NCI-H146 treated with DMSO at 0.1 percent for 48 hours (cell line): ENCODE measurements around the gene SPDYE4.

Experiments used
- DNase-seq: peaks from one replicate; lab custom pipeline; 2025; ENCODE audit not compliant: unreplicated experiment; lab: John Stamatoyannopoulos, UW

SPDYE4 gene

DNA sequence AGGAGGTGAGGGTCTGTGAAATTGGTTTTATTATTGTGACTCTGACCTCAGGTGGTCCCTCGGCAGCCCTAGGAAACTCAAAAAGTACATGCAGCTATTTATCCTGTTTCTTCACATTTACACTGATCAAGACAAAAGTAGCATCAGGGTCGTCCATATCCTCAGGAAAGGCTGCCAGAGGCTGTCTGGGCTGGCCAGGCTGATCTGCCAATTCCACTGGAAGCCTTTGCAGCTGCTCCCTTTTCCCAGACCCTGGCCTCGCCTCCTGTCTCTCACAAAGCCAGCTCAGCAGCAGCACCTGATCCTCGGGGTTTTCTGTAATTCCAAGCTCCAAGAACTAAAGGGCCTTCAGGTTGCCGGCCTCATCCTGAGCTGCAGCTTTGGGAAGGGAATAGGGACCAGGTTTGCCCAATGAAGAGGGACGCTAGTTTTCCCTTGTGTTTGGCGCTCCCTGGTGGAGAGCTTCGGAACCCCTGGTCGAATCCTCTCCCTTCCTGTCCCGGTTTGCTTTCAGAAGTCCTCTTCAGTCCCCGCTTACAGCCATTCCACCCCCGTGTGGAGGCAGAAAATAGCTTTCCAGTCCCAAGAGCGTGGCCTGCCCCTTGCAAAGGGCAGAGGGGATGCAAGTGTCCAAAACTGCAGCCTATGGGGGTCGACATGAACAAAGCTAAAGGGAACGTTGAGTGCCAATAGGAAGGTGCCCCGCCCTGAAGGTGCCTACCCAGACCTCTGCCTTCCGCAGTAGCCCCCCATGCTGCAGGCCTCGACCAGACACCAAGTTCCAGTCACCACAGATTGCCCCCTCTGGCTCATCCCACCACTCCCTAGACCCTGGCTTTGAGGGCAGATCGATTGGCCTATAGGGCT is 27.4 kb upstream of the SPDYE4 start:
- DNase-seq, result peak; percentile 51

DNA sequence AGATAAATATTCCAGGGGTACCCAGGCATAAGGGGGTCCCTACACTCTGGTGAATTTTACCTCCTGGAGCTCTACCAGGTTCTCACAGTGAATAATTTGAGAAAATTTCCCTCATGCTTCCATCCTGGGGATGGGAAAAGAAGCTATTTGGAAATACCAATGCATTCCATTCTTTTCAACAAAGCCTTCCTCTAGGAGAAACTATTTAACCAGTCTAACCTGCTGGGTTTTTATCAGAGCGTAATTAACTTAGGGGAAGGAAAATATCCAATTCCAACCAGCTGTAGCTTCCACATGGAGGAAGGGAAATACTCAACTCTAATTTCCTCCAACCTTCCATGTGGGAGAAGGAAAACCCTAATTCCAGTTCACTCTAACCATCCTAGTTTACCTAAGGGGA is 23.8 kb upstream of the SPDYE4 start:
- DNase-seq, result no peak

DNA sequence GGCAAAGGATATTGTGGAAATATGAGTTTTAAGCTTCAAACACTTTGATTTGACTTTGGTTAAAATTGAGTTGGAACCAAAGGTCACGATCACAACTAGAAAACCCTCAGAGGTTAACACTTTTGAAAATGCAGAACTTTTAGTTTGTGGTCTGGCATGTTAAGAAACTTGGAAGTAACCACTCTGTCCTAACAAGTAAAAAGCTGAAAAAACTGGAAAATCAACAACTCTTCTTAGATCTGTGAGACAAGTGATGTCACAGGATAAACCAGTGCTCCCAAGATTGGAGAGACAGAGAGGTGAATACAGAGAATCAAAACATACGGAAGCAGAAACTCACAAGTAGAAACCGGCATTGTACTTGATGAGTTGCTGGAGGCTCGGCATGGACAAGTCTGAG is 23.4 kb upstream of the SPDYE4 start:
- DNase-seq, result no peak

DNA sequence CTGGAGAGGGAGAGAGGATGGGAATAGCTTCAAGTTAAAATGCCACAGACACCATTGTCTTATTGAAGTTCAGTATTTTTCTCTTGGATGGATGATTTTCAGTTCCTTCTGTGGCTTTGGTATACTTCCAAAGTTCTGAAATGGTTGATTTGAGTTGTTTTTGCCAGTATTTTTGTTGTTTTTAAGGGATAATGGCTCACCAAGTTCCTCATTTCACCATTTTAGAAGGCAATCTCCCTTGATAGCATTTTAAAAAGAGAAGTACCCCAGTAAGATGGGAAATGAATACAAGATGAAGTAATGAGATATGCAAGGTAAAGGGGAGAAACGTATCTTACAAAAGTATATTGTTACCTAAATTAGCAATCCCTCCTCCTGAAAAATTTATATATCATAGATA is 18.5 kb upstream of the SPDYE4 start:
- no peak for DNase-seq

DNA sequence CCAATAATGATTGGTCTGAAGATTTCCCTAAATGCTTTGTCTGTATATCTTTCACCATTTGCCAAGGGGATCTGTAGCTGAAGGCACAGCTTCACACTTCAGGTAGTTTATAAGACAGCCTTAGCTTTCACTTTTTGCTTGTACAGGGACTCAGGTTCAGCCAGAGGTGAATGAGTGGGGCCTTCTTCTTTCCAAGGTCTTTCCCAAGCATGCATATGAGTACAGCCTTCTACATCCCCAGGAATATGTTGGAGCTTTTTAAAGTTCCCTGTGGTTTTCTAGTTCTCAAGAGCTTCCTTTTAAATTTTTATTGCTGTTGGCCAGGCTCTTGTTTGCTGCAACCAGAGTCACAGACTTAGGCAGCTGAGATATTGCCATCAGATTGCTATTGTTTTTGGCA is 17.9 kb upstream of the SPDYE4 start:
- no peak for DNase-seq

DNA sequence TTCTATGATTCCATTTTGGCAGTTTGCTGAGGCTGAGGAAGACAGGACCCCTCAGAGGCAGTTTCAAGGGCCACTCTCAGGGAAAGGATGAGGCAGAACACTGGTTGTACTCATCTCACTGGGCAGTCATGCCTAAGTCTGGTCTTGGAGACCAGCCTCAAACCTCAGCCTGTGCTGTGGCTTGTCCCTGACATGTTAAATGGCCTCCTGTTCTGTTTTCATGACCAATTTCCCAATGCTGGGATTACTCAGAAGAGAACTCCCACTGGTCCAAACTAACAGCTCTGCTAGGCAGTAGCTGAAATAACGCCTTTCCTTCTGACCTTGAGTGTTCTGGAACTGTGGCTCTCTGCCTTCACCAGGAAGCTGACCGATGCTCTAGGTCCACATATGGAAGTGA is 8.4 kb upstream of the SPDYE4 start:
- DNase-seq, result no peak

DNA sequence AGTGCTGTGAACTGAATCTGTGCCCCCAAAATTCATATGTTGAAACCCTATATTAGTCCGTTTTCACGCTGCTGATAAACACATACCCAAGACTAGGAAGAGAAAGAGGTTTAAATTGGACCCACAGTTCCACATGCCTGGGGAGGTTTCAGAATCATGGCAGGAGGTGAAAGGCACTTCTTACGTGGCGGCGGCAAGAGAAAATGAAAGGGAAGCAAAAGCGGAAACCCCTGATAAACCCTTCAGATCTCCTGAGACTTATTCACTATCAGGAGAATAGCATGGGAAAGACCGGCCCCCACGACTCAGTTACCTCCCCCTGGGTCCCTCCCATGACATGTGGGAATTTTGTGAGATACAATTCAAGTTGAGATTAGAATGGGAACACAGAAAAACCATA is 3.7 kb upstream of the SPDYE4 start:
- DNase-seq, result no peak

DNA sequence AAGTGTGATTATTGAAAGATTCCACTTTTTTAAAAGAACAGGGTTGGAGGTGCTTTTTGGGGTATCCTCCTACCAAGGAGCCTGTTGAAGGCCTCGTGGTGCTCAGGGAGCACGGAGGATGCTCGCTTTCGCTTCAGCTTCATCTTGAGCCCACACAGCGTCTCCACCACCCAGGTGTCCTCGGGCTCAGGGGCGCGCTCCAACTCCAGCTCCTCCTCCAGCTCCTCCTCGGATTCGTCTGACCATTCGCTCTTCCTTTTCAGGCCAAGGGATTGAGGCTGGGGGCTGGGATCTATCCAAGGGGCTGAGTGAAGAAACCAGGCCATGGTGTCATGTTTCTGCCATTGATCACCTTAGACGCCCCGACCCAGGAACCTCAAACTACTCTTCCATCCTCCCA is 1.2 kb downstream of the SPDYE4 start:
- DNase-seq, result no peak

DNA sequence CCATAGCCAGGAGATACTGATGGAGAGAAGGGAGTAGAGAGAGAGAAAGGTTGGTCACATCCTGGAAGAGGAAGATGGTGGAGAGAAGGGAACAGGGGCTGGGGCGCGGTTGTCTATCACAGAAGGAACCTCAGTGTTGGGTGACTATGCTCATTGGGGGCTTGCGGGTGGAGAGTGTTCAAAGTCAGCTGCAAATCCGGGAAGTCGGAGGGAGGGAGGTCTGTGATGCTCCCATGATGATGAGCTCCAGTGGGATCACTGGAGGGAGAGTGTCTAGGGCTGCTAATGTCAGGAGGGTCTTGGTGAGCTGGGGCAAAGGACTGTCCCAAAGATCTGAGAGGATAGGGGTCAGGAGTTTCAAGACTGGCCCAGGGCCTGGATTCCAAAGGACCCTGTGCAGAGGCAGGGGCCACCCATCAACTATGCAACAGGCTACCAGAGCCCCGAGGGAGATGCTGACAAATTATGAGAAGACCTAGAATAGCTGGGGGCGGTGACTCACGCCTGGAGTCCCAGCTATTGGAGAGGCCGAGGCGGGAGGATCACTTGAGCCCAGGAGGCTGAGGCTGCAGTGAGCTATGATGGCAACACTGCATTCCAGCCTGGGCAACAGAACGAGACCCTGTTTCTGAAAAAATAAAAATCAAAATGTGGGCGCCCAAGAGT is 2.6 kb downstream of the SPDYE4 start:
- DNase-seq, result no peak

DNA sequence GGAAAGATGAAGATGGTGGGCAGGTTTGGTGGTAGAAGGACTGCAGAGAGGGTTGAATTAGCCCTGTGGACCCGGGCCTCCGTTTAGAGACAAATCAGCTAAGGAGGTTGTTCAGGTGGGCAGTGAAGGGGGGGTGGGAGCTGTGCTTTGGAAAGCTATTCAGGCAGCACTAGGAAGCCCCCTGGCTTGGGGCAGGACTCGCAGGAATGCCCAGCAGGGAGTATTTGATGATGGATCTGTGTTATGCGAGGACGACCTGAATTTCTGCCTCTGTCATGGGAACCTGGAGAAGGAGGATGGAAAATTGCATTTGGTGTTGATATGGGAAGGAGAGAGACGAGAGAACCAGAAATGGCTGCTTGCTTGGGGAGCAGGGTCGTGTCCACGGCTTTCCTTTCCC is 3.5 kb downstream of the SPDYE4 start:
- no peak for DNase-seq

DNA sequence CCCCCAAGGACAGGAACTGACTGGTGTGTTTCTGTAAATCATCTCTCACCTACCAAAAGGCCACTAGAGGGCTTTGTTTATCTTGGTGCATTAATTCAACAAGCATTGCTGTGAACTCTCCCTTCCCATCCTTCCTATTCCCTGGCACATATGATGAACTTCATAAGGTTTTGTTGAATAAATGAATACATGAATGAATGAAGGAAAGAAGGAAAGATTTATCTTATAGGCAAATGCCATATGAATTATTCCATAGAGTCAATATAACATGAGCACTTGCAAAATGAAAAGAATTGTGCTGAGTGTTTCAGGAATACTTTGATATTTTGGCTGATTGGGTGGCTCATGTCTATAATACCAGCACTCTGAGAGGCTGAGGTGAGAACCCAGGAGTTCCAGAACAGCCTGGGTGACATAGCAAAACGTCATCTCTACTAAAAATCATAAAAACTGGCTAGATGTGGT is 4.3 kb downstream of the SPDYE4 start:
- DNase-seq, result peak; percentile 18

DNA sequence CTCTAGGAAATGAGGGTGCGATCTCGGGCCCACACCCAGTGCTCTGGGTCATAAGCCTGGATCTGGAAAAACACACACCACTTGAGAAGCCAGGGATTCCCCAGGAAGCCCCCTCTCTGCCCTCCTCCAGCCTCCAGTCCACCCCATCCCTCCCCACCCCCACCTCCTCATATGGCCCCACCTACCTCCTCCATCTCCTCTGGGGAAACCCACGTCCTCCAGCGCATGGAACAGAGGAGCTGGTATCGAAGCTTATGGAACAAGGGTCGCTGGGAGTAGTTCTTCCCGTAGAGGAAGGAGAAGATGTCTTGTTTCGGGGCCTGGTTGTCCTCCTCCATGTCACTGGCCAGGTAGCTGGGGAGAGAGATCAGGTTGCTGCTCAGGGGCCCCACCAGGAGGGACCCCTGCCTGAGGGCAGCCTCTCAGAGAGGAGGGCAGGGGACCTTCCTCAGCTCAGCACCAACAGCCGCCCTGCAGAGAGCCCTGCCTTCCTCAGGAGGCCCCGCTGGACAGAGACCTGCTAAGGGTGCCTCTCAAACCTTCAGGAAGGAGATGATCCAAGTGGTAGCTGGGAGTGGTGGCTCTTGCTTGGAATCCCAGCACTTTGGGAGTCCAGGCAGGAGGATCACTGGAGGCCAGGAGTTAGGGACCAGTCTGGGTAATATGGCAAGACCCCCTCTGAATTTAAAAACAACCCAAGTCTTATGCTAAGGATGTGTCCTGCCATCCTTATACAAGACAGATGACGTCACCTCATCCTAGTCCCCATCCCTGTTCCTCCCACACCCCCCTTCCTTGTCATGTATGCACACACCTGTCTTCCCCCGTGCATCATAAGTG is 5.0 kb downstream of the SPDYE4 start:
- DNase-seq, result no peak

DNA sequence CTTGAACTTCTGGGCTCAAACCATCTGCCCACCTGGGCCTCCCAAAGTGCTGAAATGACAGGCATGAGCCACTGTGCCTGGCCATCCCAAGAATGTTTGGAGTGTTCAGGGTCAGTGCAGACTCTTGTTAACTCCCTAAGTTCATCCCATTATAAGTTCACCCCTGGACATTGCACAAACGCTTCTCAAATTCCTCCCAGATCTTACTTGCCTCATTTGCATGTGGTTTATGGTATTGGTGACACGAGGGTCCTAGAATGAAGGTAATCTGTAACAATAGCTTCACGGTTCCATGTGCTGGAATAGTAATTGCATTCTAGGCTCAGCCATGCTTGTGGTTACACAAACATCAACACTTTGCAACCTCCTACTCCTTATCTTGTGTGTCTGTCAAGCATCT is 8.7 kb downstream of the SPDYE4 start:
- no peak for DNase-seq

DNA sequence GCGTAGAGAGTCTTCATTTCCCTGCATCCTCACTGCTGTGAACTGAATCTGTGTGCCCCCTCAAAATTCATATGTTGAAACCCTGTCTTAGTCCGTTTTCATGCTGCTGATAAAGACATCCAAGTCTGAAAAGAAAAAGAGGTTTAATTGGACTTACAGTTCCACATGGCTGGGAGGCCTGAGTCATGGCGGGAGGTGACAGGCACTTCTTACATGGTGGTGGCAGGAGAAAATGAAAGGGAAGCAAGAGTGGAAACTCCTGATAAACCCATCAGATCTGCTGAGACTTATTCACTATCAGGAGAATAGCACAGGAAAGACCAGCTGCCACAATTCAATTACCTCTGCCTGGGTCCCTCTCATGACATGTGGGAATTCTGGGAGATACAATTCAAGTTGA is 10.6 kb downstream of the SPDYE4 start:
- no peak for DNase-seq

DNA sequence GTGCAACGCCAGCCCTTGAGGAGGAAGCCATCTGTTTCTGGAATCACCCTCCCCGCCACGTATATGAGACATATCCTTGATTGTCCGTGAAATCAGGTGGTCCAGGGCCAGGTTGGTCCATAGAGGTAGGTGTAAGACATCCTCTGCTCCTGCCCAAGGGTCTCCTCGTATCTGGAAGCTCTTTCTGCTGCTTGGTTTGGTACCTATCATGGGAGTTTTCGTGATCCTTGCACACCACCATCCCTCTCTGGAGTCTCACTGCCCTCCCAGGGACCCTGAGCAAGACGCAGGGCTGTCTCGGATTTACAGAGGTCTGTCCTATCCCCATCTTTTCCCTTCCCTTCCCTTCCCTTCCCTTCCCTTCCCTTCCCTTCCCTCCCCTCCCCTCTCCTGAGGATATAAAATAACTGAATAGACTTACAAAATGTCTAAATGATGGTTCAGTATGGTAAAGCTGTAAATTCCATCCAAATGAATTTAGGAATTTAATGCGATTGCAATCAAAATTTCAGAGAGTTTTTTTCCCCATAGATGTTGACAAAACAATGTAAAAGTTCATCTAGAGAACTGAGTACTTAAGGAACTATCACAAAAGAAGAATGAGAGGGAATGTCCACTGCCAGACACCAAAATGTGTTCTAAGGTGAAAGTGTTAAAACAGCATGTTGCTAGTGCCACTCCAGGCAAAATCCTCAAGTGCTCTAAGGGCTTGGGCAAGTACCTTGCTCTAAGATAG is 11.7 kb downstream of the SPDYE4 start:
- DNase-seq, result no peak

DNA sequence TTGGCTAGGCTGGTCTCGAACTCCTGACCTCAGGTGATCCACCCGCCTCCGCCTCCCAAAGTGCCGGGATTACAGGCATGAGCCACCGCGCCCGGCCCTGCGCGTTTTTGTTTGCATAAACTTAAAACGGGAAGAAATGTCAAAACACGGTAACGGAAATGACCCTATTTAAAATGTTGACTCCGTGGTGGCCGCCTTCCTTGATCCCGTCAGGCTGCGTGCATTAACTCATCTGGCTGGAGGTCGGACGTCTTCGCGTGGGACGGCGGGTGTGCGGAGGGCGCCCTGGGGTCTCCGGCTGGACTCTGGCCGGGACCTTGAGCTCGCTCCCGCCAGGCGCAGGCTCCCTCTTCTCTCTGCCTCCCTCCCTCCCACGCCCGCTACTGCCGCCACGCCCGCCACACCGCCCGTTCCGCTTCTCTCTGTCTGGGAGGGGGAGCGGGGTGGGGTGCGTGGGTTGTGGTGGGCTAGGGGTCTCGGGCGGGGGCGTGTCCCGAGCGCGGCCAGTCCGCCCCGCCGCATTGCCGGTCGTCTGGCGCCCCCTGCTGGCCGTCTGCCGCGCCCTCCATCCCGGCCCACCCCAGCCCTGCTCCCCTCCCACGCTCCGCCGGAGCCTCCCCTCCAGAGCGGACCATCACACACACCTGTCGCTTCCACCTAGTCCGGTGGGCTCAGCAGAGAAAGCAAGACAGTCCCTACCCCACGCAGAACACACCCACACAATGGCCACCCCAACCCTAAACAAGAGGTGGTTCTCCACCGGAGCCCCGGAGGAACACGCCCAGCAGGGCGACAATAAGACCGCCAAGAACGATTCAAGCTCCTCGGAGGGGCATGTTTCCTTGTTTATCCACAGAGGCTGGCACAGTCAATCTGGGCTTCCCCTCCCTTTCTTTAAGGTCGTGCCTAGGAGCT is 12.5 kb downstream of the SPDYE4 start:
- no peak for DNase-seq

DNA sequence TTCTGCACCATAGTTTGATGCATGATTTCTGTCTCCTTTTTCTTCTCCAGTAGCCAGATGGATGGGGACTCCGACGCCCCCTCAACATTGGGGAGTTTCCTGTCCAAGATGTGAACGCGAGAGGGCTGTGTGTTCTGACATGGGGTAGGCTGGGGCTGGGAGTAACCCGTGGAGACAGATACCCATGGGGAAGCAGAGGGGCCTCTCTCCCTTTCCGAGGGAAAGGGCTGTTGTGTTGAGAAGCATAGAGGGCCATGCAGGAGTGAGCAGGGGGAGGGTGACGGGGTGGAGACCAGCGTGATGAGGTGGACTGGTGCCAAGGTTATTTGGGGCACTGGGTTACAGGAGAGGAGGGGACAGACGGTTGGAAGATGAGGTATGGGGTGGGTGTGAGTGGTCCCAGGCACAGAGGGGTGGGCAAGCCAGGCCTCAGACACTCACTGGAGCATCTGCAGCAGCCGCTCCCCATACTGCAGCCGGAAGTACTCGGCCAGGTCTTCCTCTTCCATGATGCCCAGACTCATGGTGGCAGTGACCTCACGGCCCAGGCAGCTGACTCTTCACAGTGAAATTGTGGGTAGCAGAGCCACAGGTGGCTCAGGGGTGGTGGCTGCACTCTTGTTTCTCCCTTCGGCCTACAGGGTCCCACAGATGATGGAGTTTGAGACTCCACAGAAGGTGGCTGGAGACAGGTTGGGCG is 14.1 kb downstream of the SPDYE4 start:
- DNase-seq, result no peak

DNA sequence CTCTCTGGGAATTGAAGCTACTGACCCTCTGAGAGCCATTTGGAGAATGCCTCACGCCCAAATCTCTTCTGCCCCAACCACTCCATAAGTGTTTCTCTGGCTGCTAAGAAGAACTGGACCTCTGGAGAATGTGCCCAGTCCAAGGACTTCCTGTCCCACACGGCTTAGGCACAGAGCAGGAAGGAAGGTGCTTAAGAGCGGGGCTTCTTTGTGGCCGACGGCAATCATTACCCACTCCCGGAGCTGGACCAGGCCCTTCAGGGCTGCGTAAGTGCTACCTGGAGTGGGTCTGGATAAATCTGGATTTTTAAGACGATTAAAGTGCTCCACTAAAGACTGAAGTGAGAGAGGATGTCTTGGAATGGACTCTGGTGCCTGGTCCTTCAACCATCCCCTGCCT is 15.5 kb downstream of the SPDYE4 start:
- DNase-seq, result no peak

DNA sequence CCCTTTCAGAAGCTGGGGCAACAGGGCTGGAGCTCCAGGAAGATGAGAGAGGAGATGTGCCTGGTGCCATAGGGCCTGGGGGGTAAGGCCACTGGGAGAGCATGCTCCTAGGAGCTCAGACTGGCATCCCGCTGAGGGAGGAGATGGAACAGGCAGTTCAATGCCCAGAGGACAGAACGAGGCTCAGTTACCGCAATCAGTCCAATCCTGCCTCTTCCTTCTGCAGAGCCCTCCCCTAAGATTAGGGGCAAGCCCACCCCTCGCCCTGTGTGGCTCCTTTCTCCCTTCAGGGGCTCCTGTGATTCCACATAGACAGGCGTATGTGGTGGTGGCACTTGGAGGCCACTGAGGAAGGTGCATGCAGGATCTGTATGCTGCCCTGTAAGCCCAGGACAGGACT is 16.1 kb downstream of the SPDYE4 start:
- DNase-seq, result no peak
